8988T (cell line): ENCODE data around the gene LRCH1.

Source experiments
- DNase-seq: peaks from one replicate; pipeline ENCODE4 v3.0.0; 2011

Gene LRCH1

DNA sequence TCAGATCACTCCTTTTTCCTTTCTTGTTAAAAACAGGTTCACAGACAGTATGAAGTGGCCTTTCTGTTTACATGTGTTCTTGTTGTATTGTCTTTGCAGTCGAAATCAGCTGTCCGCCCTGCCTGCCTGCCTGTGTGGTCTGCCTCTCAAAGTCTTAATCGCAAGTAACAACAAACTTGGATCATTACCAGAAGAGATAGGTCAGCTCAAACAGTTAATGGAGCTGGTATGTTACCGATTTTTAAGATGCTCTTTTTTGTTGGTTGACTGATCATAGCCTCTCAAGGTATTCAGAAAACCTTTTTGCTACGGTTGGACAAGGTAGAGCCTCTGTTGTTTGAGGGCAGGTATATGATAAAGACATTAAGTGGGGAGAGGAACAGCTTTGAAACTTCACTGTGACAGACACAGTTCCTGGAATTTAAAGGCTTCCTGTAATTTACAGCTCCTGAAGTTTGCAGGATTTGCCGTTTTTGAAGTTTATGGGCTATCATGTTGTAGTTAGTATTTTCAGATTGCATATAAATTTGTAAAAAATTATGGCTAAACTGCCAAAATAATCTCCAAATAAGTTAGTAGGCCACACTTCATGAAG is 116.1 kb downstream of the LRCH1 start:
- DNase-seq, result no peak

DNA sequence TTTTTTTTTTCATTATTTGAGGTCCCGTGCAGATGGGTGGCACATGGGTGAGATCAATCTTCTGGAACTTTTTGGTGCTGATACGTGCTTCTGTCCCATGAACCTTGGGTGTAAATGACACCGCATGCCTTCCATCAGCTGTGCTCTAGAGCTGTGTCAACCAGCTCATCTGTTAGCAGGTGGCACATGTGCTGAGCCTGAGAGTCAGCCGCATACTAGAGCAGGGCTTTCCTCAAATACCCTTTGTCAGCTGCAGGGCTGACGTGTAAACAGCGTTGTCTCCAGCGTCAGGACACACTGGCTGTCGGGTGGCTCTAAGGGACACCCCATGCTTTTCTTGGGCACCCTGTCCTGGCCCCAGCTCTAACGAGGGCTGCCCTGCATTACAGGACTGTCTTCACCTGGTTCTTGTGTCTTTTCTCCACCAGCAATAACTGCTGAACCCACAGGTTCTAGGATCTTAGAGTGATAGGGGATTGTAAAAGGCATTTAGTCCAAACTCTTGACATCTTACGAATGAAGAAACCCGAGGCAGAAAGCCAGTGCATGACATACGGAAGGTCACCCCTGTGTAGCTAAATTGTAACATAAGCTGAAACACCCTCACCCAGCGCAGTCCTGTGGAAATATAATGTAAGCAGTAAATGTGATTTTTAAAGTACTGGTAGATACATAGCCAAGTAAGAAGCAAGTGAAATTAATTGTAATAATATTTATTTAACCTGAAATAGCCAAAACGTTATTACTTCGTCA is 119.5 kb downstream of the LRCH1 start:
- DNase-seq, result no peak

DNA sequence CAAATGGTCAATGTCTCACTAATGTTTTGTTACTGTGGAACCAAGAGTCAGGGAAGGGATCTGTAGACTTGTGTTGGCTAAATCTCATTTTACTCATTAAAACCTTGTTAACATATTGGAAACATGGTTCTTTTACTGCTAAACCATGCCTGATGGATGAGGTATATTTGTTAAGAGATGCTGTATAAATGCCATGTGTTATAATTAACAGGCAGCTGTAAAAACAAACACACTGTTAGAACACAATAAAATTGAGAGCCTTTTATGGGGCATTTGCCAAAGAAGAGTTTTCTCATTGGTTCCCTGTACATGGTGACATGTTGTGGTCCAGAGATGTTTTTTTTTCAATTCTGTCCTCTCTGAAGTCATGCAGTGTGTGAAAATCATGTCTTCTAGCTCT is 122.0 kb downstream of the LRCH1 start:
- no peak for DNase-seq

DNA sequence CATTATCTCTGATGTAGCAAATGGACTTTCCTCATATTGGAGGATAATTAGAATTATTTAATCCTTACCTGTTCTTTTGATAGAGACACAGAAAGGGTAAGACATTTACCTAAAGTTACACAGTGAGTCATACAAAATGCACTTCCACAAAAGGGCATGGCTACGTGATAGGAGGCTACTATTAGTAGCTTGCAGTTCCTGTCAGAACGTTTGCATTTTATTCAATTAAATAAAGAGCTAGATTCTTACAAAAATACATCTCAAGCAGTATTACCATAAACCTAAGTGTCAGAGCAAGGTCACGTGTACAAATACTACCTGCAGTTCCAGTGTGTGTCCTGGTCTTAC is 123.4 kb downstream of the LRCH1 start:
- DNase-seq, result no peak

DNA sequence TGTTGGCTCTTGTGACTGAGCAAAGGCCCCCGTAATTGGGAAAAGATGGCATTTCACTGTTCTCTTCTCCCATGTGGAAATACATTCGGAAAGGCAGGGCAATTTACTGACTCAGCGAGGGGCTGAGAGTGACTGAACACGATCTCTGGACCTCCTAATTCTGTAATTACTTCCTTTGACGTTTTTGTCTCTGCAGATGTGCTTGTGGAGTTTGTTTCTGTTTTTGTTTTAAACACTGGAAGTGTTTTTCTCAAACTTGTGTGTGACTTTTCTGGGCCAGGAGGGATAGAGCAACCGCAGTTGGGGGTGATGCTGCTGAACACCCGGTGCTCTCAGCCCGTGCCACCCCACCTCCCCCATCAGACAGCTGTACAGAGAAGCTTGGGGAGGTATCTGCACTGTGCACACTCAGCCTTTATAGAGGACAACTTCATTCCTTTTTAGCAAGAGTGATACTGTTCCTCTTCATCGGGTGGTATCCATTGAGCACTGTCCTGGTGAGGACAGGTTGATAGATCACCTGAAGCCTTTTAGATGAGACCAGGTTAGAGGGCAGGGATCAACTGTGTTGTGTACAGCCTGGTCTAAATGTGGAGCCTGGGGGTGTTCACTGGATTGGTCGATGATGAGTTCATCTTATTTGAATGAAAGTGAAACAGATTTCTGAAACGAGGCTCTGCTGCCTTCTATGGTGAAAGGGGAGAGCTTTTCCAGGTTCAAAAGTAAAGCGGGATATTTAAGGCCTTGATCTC is 126.6 kb downstream of the LRCH1 start:
- no peak for DNase-seq

DNA sequence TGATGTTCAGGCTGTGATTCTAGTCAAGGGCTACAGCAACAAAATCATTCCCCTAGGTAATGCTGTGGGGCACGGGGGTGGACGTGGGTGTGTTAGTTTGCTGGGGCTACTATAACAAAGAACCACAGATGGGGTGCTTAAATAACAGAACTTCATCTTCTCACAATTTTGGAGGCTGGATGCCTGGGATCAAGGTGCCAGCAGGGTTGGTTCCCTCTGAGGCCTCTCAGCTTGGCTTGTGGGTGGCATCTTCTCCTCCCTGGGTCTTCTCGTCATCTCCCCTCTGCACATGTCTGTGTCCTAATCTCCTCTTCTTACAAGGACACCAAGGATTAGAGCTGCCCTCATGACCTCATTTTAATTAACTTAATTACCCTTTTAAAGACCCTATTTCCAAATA is 129.0 kb downstream of the LRCH1 start:
- no peak for DNase-seq

DNA sequence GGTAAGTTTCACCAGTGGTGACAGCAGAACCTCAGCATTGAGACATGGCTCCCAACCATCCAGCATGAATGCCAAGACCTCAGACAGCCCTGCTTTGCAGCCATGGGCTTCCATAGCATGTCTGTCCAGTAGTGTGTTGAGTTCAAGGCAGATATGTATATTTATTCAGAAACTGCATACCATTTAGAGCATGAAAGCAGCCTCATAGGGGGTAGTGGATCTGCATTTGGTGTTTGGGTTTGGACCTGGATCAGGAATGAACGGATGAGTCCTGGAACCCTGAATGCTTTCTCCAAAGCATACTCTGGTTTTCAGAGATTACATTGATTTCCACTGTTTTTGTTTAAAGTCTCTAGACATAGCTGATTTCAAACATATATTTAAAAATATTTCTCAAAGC is 129.7 kb downstream of the LRCH1 start:
- no peak for DNase-seq

DNA sequence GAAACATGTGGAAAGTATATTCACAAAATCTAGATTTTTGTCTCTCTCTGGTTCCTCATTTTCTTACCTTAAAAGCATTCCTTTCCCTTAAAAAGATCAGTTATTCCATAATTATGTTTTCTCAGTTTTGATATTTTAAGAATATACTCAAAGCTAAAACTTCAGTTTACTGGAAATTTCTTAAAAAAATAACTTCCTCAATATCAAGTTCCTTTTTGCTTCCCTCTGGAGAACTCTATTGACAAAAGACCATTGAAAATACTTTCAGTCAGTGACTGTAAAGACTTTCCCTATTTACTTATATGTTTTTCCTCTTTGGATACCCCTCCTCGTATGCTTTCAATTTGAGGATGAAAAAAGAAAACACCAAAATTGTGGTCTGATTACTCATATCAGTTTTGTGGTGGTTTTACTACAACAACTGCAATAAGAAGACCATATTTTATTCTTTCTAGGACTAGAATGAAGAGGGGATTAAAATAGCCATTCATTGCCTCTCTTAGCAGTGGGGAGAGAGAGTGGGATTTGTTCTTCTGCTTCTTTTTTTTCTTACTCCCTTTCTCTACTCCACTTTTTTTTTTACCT is 130.8 kb downstream of the LRCH1 start:
- no peak for DNase-seq

DNA sequence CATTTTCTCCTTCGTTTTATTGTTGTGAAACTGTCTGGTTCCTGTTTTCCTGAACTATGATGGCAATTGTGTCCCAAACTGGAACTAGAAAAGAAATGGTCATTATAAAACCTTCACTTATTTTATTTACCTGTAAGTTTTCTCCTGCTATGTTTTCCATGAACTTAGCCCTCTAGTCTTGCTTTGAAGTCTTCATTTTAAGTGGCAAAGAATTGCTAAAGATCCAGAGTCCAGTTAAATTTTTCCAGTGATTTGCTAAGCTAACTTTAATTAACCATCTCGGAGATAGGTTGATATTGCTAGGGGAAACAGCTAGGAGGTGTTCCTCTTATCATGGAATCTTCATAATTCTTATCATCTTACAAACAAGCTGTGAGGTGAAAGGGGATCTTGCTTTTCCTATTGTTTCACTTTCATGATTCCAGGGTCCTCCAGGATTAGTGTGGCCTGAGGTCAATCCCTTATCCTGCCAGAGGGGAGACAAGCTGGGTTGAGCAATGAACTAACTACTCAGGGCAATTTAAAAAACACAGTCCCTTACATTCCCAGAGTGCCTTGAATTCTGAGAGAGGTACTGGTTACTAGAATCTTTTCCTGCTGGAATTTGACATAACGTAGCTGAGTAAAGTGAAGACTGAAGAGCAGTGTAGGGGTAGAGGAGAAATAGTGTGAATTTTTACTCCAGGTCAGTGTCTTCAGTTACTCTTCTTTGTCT is 131.5 kb downstream of the LRCH1 start:
- no peak for DNase-seq

DNA sequence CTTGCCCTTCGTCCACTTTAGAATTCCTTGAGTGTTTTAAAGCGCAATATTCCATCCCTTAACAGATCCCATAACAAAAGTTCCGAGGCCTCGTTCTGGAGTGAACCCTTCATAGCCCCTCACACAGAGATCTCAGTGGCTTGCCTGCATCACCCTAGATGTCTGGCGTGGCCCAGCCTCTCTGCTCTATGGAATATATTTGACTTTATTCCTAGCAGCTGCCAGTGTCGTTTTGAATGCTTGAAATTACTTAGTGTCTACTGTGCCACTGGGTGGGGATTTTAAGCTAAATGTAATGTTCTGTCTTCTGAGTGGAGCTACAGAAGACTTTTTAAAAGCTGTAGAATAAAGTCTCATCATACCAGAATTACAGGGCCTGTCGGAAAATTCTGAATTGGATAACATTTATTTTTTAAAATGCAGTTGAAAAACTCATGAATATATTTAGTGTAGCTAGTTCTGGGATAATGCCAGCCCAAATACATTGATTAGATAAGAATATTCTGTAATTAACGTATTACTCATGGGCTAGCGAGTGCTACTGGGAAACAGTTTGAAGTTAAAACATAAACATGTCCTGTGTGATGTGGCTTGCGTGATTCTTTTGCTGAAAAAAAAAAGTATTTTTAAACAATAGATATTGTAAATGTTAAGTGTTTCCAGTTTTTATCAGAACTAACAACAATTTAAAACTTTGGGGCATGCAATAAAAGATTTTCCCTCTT is 132.2 kb downstream of the LRCH1 start:
- no peak for DNase-seq

DNA sequence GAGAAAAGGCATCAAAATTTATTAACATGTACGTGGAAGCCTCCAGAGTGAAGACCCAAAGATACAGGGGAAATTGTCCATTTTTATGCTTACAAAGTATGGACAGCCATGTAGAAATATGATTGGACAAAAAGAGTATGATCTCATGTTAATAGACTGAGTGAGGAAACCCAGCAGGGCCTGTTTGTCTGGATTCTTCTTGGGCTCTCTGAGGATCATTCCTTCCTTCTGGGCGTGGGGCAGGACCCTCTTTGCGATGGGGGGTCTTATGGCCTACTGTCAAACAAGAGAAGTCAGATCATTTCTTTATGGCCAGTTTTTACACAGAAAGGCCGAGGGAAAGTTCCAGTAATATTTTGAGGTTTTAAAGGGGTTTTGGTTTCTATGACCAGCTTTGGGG is 133.2 kb downstream of the LRCH1 start:
- no peak for DNase-seq

DNA sequence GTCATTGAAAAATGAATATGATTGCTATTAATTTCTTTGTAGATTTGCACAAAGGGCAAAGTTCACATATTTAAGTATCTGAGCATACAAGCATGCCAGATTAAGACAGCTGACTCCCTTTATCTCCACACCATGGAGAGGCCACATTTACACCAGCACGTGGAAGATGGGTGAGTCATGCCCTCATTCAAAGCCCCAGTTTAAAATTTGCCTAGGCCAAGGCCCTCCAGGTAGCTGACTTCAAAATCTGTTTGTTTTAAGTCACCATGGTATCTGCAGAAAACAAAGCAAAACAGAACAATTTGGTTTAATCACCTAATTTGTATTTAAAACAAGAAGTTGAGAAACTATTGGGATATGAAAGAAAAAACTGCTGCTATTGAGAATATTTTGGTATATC is 134.8 kb downstream of the LRCH1 start:
- no peak for DNase-seq

DNA sequence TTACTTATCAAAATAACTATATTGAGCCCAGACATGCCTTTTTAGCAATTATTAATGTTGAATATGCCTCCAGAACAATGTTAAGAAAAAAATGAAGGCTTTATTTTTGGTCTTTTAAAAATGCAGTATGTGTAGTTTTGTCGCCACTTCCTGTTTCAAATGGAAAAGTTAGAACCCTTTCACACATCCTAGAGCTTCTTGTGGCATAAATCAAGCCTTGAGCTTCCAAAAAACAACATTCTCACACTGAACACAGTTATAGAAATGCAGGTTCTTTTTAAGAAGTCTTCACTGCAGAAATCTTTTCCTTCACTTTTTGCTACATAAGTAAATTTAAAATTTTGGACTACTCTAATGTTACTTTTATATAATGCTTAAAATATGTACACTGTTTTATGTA is 135.3 kb downstream of the LRCH1 start:
- DNase-seq, result no peak

DNA sequence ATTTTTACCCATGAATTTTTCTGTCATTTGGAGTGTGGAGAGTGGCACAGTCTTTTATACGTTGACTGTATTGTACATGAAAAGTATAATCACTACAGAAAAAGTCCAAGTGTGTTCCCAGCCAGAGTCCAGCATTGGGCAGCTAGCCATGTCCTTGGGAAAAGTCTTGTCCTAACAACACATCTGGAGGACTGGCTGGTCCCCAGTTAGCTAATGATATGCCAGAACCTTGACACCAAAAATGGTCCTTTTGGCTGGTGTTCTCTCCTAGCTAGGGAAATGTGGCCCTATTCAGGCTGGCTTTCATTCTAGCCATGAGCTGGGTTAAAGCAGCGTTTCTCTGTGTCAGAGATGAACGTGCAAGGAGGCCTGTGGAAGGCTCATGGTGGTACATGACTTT is 145.0 kb downstream of the LRCH1 start:
- DNase-seq, result no peak

DNA sequence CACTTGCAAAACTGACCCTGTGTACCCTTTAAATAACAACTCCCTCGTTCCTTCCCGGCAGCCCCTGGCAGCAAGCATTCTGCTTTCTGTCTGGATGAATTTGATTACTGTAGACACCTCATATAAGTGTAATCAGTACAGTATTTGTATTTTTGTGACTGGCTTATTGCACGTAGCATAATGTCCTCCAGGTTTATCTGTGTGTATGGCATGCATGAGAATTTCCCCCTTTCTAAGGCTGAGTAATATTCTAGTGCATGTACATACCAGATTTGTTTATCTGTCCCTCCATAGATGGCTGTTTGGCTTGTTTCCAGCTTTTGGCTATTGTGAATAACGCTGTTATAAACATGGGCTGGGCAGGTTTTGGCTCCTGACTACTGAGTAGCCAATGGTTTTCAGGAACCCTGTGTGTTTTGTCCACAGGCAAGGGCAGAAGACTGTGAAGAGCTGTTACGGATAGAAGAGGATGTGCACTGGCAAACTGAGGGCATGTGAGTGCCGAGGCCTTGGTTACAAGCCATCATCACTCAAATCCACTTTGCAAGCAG is 146.0 kb downstream of the LRCH1 start:
- DNase-seq, result no peak

DNA sequence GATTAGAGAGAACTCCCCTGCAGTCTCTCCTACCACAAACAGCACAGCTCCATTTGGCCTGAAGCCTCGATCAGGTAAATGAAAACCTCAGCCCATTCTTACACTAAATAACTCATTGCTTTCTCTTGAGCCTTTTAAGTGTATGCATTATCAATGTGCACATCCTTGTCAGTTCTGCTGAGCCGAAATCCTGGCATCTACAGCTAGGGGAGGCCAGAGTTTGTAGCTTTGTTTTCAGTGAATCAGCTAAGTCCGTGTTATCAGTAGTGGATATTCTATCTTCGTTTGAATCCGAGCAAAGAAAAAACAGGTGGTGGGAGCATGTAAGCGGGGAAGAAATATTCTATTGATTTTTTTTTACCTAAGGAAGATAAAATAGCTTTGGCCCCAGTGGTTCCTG is 159.6 kb downstream of the LRCH1 start:
- no peak for DNase-seq

DNA sequence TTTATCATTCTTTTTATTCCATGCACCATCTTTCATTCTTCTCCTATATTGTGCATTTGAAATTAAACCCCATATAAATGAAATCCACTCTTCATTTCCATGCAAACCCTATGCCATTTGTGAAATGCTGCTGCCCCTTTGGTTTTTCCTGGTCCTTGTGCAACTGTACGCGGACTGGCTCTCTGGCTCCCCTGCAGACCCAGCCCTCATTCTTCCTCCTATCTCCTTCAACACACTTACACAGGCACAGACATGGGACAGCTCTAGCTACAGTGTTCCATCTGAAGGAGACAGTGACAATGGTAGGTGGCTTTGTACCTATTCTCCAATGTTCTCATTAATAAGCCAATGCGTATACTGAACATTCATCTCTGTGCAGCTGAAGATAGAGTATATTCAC is 162.4 kb downstream of the LRCH1 start:
- DNase-seq, result no peak

DNA sequence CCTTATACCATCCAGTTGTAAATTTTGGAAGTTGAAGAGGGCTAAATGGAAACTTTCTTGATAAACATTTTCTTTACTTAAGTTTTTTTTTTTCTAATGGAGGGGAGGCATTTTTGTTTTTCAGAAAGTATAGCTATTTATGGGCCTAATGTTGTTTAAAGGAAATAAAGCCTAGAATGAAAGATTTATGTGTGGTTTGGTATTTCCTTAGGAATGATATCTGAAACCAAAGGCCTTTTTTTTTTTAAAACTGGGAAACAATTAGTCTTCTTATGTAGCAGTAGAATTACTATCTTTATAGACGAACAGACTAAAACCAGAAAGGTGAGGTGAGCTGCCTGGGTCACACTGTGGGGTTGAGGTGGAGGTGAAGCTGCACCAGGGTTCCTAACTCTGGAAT is 163.9 kb downstream of the LRCH1 start:
- DNase-seq, result no peak

DNA sequence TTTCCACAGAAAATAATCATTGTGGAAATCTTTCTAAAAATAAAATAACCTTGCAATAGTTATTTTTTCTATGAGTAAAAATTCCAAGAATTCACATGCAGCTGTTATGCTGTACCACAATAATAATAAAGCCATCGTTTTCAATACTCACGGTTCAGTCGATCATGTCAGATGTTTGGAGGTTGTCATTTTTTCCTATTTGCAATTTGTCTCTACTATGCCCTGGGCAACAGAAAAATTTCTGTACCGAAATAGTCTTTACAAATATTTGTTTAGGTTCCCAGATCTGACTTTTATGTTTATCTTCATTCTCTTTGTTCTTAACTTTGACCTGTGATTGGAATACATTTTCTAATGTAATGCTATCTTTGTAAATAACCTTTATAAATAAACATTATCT is 164.3 kb downstream of the LRCH1 start:
- no peak for DNase-seq

DNA sequence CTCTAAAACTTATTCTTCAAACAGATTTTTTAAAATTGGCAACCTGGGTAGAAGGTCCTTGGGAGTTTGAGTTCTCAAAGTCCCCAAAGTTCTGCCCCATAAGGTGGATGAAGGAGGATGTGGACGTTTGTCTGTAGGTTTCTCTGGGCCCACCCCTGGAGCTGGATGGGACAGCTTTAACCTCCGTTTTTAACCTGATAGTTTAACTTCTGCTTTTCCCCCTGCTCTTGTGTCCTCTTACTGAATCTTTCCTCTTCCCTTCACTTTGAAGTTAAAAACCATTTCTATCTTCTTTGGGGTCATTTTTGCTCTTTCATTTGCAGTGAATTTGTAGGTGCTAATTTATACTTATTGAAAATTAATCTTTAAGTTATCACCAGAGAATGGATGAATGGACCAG is 164.9 kb downstream of the LRCH1 start:
- DNase-seq, result no peak

DNA sequence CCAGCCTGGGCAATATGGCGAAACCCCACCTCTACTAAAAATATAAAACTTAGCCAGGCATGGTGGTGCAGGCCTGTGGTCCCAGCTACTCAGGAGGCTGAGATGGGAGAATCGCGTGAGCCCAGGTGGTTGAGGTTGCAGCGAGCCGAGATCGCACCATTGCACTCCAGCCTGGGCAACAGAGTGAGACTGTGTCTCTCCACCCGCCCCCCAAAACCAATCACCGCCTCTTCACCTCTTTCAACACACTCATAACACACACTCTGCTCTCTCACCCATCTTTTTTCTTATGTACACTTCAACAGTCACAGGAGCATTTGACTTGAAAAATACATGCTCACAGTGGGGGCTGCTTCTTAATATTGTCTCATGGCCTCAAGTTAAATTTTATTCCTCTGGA is 167.2 kb downstream of the LRCH1 start:
- no peak for DNase-seq

DNA sequence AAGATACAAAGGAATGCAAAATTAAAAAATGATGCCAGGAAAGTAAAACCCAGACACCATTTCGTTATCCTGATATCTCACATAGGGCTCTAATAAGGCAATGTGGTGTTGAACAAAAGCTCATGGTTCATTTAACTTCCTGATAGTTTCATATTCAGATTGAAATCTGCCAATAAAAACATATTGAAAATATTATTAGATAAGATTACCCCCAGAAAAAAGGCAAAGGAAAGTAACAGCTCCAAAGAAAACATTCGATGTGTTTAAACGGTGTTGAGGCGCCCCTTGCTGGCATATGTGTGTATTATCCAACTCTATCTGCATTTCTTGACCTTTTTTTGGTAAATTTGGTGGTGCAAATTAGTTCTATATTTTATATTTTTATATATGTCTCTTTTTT is 168.1 kb downstream of the LRCH1 start:
- DNase-seq, result no peak
